ENCODE data around the gene TRIM24. TPM values are rescaled to one million over a fixed set of nuclear protein-coding genes. Genes with fewer than 3 reads are reported as not detected.

TRIM24 gene
- total and polyA plus RNA-seq, 4 donors: 7.5 to 19.7 (median 11.2) TPM

DNA sequence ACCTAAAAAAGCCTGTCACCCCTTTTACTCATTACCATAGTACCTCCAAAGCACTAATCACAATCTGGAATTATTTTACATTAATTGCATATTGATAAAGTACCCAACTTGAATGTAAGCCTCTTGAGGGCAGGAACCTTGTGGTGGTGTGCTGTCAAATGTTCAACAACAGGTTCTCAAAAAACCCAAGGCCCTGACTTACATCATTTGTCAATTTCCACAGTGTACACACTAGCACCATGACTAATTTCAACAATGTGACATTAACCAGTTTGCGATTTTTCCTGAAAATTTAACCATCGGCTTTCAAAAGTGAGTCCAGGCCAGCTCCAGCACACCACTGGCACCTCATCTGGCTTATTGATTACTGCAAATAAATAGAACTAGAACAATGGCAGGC is 153.6 kb downstream of the TRIM24 start:
- no peak for DNase-seq (ENCODE audit: low spot score)
- H3K9me3 ChIP-seq (ENCODE audit: control insufficient read depth in 4 of 4, low read length in 3 of 4): no peaks in the 10 kb centered on the region
- peaks cover 0 to 19% (median 3%) of the 10 kb centered on the region in 4 donors for H3K4me1 ChIP-seq (ENCODE audit: control insufficient read depth in 4 of 4, insufficient read depth in 4 of 4, low read length in 3 of 4)
- WGBS: 41% methylated on average over 2 of the region's 2 CpGs
- H3K4me3 ChIP-seq (ENCODE audit: low read depth in 1 of 3, low read length in 3 of 3): no peak overlapping the region
- peak overlapping the region; percentile 73 to 83 for H3K27ac ChIP-seq (ENCODE audit: low read depth in 1 of 2, low read length in 2 of 2)
- TF ChIP-seq RAD21 (IDR thresholded peaks at IDR 0.05) (no peak), TAF1 (conservative IDR thresholded peaks at IDR 0.05) (no peak), YY1 (IDR thresholded peaks at IDR 0.05) (no peak), FOXA2 (IDR thresholded peaks at IDR 0.05) (peak; percentile 8)
- no peak overlapping the region for H3K9ac ChIP-seq (ENCODE audit: low read depth in 1 of 2, low read length in 2 of 2)
- H3K27me3 ChIP-seq (ENCODE audit: control insufficient read depth in 4 of 4, insufficient read depth in 4 of 4, low read length in 3 of 4): no peaks in the 10 kb centered on the region
- no peaks in the 10 kb centered on the region for H3K36me3 ChIP-seq (ENCODE audit: control insufficient read depth in 4 of 4, insufficient read depth in 3 of 4, low read depth in 1 of 4, low read length in 3 of 4)

DNA sequence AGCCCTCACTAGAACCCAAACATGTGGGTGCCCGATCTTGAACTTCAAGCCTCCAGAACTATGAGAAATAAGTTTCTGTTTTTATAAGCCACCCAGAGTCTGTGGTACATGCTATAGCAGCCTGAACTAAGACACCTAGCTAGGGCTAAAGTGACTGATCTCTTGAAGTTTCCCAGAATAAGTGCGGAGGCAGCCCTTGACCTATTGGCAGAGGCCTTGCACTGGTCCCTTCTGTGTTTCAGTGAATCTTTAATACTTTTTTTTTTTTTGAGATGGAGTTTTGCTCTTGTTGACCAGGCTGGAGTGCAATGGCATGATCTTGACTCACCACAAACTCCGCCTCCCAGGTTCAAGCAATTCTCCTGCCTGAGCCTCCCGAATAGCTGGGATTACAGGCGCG is 156.0 kb downstream of the TRIM24 start:
- no peaks in the 10 kb centered on the region for H3K36me3 ChIP-seq (ENCODE audit: control insufficient read depth in 4 of 4, insufficient read depth in 3 of 4, low read depth in 1 of 4, low read length in 3 of 4)
- TF ChIP-seq EGR1 (IDR thresholded peaks at IDR 0.05; ENCODE audit: low read depth in 2 of 2): no peak
- TF ChIP-seq YY1 (IDR thresholded peaks at IDR 0.05): no peak
- TF ChIP-seq, protein P1, sequence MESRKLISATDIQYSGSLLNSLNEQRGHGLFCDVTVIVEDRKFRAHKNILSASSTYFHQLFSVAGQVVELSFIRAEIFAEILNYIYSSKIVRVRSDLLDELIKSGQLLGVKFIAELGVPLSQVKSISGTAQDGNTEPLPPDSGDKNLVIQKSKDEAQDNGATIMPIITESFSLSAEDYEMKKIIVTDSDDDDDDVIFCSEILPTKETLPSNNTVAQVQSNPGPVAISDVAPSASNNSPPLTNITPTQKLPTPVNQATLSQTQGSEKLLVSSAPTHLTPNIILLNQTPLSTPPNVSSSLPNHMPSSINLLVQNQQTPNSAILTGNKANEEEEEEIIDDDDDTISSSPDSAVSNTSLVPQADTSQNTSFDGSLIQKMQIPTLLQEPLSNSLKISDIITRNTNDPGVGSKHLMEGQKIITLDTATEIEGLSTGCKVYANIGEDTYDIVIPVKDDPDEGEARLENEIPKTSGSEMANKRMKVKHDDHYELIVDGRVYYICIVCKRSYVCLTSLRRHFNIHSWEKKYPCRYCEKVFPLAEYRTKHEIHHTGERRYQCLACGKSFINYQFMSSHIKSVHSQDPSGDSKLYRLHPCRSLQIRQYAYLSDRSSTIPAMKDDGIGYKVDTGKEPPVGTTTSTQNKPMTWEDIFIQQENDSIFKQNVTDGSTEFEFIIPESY (IDR thresholded peaks at IDR 0.05): no peak
- no peak for TF ChIP-seq NR2F2 (IDR thresholded peaks at IDR 0.05)
- no peak for TF ChIP-seq RAD21 (IDR thresholded peaks at IDR 0.05)
- TF ChIP-seq, protein P2, sequence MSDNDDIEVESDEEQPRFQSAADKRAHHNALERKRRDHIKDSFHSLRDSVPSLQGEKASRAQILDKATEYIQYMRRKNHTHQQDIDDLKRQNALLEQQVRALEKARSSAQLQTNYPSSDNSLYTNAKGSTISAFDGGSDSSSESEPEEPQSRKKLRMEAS (IDR thresholded peaks at IDR 0.05): no peak
- TF ChIP-seq, protein P3, sequence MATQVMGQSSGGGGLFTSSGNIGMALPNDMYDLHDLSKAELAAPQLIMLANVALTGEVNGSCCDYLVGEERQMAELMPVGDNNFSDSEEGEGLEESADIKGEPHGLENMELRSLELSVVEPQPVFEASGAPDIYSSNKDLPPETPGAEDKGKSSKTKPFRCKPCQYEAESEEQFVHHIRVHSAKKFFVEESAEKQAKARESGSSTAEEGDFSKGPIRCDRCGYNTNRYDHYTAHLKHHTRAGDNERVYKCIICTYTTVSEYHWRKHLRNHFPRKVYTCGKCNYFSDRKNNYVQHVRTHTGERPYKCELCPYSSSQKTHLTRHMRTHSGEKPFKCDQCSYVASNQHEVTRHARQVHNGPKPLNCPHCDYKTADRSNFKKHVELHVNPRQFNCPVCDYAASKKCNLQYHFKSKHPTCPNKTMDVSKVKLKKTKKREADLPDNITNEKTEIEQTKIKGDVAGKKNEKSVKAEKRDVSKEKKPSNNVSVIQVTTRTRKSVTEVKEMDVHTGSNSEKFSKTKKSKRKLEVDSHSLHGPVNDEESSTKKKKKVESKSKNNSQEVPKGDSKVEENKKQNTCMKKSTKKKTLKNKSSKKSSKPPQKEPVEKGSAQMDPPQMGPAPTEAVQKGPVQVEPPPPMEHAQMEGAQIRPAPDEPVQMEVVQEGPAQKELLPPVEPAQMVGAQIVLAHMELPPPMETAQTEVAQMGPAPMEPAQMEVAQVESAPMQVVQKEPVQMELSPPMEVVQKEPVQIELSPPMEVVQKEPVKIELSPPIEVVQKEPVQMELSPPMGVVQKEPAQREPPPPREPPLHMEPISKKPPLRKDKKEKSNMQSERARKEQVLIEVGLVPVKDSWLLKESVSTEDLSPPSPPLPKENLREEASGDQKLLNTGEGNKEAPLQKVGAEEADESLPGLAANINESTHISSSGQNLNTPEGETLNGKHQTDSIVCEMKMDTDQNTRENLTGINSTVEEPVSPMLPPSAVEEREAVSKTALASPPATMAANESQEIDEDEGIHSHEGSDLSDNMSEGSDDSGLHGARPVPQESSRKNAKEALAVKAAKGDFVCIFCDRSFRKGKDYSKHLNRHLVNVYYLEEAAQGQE (IDR thresholded peaks at IDR 0.05): no peak
- TF ChIP-seq, protein P4, sequence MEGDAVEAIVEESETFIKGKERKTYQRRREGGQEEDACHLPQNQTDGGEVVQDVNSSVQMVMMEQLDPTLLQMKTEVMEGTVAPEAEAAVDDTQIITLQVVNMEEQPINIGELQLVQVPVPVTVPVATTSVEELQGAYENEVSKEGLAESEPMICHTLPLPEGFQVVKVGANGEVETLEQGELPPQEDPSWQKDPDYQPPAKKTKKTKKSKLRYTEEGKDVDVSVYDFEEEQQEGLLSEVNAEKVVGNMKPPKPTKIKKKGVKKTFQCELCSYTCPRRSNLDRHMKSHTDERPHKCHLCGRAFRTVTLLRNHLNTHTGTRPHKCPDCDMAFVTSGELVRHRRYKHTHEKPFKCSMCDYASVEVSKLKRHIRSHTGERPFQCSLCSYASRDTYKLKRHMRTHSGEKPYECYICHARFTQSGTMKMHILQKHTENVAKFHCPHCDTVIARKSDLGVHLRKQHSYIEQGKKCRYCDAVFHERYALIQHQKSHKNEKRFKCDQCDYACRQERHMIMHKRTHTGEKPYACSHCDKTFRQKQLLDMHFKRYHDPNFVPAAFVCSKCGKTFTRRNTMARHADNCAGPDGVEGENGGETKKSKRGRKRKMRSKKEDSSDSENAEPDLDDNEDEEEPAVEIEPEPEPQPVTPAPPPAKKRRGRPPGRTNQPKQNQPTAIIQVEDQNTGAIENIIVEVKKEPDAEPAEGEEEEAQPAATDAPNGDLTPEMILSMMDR (IDR thresholded peaks at IDR 0.05; ENCODE audit: low read depth, low read length, missing input control): no peak
- no peak for TF ChIP-seq GABPA (IDR thresholded peaks at IDR 0.05 in 1 of 2, conservative IDR thresholded peaks at IDR 0.05 in 1 of 2)
- no peak for TF ChIP-seq HNF4A (conservative IDR thresholded peaks at IDR 0.05)
- TF ChIP-seq FOXA2 (IDR thresholded peaks at IDR 0.05): no peak
- no peak for TF ChIP-seq FOXA1 (IDR thresholded peaks at IDR 0.05)
- no peak for TF ChIP-seq JUND (IDR thresholded peaks at IDR 0.05)
- no peak for TF ChIP-seq RXRA (IDR thresholded peaks at IDR 0.05)
- TF ChIP-seq, protein P5, sequence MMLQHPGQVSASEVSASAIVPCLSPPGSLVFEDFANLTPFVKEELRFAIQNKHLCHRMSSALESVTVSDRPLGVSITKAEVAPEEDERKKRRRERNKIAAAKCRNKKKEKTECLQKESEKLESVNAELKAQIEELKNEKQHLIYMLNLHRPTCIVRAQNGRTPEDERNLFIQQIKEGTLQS (IDR thresholded peaks at IDR 0.05): no peak
- no peak for TF ChIP-seq TAF1 (conservative IDR thresholded peaks at IDR 0.05)
- H3K4me1 ChIP-seq (ENCODE audit: control insufficient read depth in 4 of 4, insufficient read depth in 4 of 4, low read length in 3 of 4): peaks cover 1 to 22% (median 4%) of the 10 kb centered on the region in 4 donors
- H3K27ac ChIP-seq (ENCODE audit: low read depth in 1 of 2, low read length in 2 of 2): no peak overlapping the region
- H3K9me3 ChIP-seq (ENCODE audit: control insufficient read depth in 4 of 4, low read length in 3 of 4): no peaks in the 10 kb centered on the region
- WGBS: 97% methylated on average over 6 of the region's 6 CpGs
- DNase-seq (ENCODE audit: low spot score): no peak
- no peak overlapping the region for H3K4me3 ChIP-seq (ENCODE audit: low read depth in 1 of 3, low read length in 3 of 3)
- no peaks in the 10 kb centered on the region for H3K27me3 ChIP-seq (ENCODE audit: control insufficient read depth in 4 of 4, insufficient read depth in 4 of 4, low read length in 3 of 4)
- no peak overlapping the region for H3K9ac ChIP-seq (ENCODE audit: low read depth in 1 of 2, low read length in 2 of 2)

Measured in liver (tissue), 9 donors.